ENCODE results near the gene INHBA. TPM values are rescaled to one million over a fixed set of nuclear protein-coding genes. Genes with fewer than 3 reads are reported as not detected.

Gene INHBA
- total RNA-seq: under 1 TPM in 1 of 2 experiments, not detected in 1; 0.14 TPM
- polyA plus RNA-seq: not detected

DNA sequence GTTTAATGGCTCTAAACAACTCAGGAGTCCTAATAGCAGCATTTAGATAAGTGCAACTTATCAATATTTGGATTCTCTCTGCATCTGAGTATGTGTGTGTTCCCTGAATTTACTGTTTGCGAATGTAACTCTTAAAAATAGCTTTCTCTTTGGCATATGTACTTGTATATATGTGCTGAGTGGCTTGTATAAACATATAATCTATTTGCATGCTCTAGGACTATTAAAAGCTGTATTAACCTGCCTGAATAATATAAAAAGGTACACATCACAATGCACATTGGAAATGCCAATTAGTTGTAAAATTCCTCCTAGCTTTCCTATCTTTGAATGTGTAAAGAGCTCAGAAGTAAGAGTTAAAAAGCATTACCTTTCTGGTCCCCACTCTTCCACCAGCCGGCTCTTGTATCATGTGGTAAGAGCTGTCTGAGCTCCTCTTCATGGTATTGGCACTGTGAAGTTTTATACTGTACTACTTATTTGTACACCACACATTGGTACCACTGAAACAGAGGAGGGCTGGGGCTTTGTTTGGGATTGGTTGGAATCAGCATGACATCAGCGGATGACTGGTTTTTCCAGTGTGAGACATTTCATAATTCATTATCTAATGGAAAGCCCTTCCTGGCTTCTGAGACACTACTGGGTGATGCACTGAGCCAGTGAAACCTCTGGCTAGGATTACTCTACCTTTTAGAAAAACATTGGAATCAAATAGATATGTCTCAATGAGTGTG, at the start of gene INHBA:
Gene INHBA (minus strand): TSS at position 456 of the 737 bp plus-strand sequence. CDS start 2,716 bp downstream, outside the sequence.
- Histone ChIP-seq H3K4me1 (ENCODE audit: insufficient read depth, low read length) (peaks cover 10% of the 10 kb centered on the region), H3K9me3 (ENCODE audit: control insufficient read depth in 1 of 2, low read length in 2 of 2) (no peaks in the 10 kb centered on the region), H3K27ac (ENCODE audit: low read depth, low read length) (no peak within 1 kb of the TSS), H3K27me3 (ENCODE audit: insufficient read depth, low read length) (peaks cover 9% of the 10 kb centered on the region), H3K4me3 (ENCODE audit: low read length in 2 of 2) (no peak within 1 kb of the TSS), H3K36me3 (ENCODE audit: insufficient read depth, low read length) (no peaks in the 10 kb centered on the region)
- Mint-ChIP-seq H3K9me3 (peaks cover 0 to 4% (median 0%) of the 10 kb centered on the region in 8 donors), H3K36me3 (no peaks in the 10 kb centered on the region), H3K4me3 (no peak within 1 kb of the TSS), H3K27me3 (peaks cover 13 to 16% of the 10 kb centered on the region in 2 donors), H3K27ac (no peak within 1 kb of the TSS), H3K4me1 (peaks cover 11 to 22% (median 13%) of the 10 kb centered on the region in 4 donors)
- POLR2A ChIA-PET (ENCODE audit: partially characterized antibody): no interaction called here
- CTCF ChIA-PET (ENCODE audit: partially characterized antibody): no interaction called here
- intact Hi-C loops (cut with micrococcal nuclease): no loop called here
- no peak for DNase-seq

DNA sequence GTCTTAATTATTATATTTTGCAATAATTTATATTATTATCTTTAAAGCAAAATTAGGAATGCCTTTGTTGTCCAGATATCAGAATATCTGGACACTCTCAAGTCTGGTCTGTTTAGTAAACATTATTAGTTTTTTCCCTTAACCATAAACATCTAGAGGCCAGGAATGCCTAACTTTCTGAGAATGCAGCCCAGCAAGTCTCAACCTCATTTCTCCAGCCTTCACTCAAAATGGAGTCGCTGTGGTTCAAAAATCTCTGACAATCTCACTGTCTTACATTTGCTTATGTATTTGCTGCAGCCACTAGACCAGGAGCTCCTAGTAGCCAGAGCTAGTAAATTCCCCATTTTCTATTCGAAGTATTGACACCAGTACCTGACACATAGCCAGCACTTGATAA, 49.7 kb upstream of the INHBA start:
- Mint-ChIP-seq H3K4me3 (no peak overlapping the region), H3K27ac (no peak overlapping the region), H3K27me3 (no peaks in the 10 kb centered on the region), H3K4me1 (no peaks in the 10 kb centered on the region), H3K9me3 (peaks cover 2 to 24% (median 12%) of the 10 kb centered on the region in 8 donors), H3K36me3 (peaks cover 0 to 4% of the 10 kb centered on the region in 2 donors)
- intact Hi-C loops (cut with micrococcal nuclease): no loop called here
- Histone ChIP-seq H3K27me3 (ENCODE audit: insufficient read depth, low read length) (no peaks in the 10 kb centered on the region), H3K27ac (ENCODE audit: low read depth, low read length) (no peak overlapping the region), H3K4me1 (ENCODE audit: insufficient read depth, low read length) (no peaks in the 10 kb centered on the region), H3K9me3 (ENCODE audit: control insufficient read depth in 1 of 2, low read length in 2 of 2) (no peaks in the 10 kb centered on the region), H3K36me3 (ENCODE audit: insufficient read depth, low read length) (no peaks in the 10 kb centered on the region), H3K4me3 (ENCODE audit: low read length in 2 of 2) (no peak overlapping the region)
- POLR2A ChIA-PET (ENCODE audit: partially characterized antibody): no interaction called here
- CTCF ChIA-PET (ENCODE audit: partially characterized antibody): no interaction called here
- no peak for DNase-seq

DNA sequence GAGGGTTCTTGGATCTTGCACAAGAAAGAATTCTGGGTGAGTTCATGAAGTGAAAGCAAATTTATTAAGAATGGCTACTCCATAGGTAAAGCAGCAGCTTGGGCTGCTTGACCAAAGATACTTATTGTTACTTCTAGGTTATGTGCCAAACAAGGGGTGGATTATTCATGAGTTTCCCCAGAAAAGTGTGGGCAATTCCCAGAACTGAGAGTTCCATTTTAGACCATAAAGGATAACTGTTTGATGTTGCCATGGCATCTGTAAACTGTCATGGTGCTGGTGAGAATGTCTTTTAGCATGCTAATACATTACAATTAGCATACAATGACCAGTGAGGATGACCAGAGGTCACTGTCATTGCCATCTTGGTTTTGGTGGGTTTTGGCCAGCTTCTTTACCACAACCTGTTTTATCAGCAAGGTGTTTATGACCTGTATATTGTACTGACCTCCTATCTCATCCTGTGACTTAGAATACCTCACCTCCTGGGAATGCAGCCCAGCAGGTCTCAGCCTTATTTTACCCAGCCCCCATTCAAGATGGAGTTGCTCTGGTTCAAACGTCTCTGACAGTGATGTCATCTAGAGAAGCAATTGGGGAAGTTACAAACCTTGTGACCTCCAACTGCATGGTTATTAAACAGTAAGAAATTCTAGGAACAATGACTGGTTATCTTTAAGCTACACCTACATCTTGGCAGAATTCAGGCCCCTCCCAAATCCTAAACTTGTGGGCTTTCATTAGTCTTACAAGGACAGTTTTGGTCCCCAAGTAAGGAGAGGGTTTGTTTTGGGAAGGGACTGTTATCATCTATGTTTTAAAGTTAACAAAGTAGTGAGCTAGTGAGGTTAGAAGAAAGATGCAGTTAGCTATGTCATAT, 48.0 kb upstream of the INHBA start:
- ChIA-PET POLR2A (ENCODE audit: partially characterized antibody) (no interaction called here), CTCF (ENCODE audit: partially characterized antibody) (no interaction called here)
- no peaks in the 10 kb centered on the region for H3K9me3 ChIP-seq (ENCODE audit: control insufficient read depth in 1 of 2, low read length in 2 of 2)
- no peaks in the 10 kb centered on the region for H3K36me3 ChIP-seq (ENCODE audit: insufficient read depth, low read length)
- no peak overlapping the region for H3K27ac Mint-ChIP-seq
- DNase-seq: no peak
- H3K4me1 Mint-ChIP-seq: no peaks in the 10 kb centered on the region
- H3K4me1 ChIP-seq (ENCODE audit: insufficient read depth, low read length): no peaks in the 10 kb centered on the region
- H3K27me3 ChIP-seq (ENCODE audit: insufficient read depth, low read length): no peaks in the 10 kb centered on the region
- H3K4me3 Mint-ChIP-seq: no peak overlapping the region
- H3K4me3 ChIP-seq (ENCODE audit: low read length in 2 of 2): no peak overlapping the region
- no peak overlapping the region for H3K27ac ChIP-seq (ENCODE audit: low read depth, low read length)
- H3K36me3 Mint-ChIP-seq: peaks cover 0 to 4% of the 10 kb centered on the region in 2 donors
- peaks cover 2 to 15% (median 5%) of the 10 kb centered on the region in 8 donors for H3K9me3 Mint-ChIP-seq
- intact Hi-C loops (cut with micrococcal nuclease): no loop called here
- no peaks in the 10 kb centered on the region for H3K27me3 Mint-ChIP-seq

DNA sequence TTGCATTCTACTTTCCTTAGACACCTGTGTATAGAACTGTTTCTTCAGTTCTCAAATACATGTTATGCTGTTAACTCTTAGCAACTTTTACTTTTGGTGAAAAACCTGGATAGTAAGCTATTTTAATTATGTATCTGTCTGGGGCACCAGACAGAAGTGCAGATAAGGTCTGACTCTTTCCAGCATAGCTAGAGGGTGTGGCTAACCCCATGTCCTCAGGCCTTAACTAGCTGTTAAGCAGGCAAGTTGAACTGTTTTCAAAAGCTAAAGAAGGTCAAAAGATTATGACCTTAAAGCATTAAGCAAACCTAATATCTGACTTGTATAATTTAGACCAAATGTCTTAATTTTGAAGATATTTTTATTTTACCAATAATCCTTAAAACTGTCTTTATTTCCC, 45.1 kb upstream of the INHBA start:
- Histone ChIP-seq H3K9me3 (ENCODE audit: control insufficient read depth in 1 of 2, low read length in 2 of 2) (no peaks in the 10 kb centered on the region), H3K27me3 (ENCODE audit: insufficient read depth, low read length) (no peaks in the 10 kb centered on the region), H3K36me3 (ENCODE audit: insufficient read depth, low read length) (no peaks in the 10 kb centered on the region), H3K27ac (ENCODE audit: low read depth, low read length) (no peak overlapping the region), H3K4me3 (ENCODE audit: low read length in 2 of 2) (no peak overlapping the region), H3K4me1 (ENCODE audit: insufficient read depth, low read length) (no peaks in the 10 kb centered on the region)
- no peaks in the 10 kb centered on the region for H3K27me3 Mint-ChIP-seq
- POLR2A ChIA-PET (ENCODE audit: partially characterized antibody): no interaction called here
- no peak overlapping the region for H3K27ac Mint-ChIP-seq
- no peak for DNase-seq
- peaks cover 0 to 18% (median 9%) of the 10 kb centered on the region in 8 donors for H3K9me3 Mint-ChIP-seq
- CTCF ChIA-PET (ENCODE audit: partially characterized antibody): no interaction called here
- H3K36me3 Mint-ChIP-seq: peaks cover 0 to 4% of the 10 kb centered on the region in 2 donors
- H3K4me3 Mint-ChIP-seq: no peak overlapping the region
- H3K4me1 Mint-ChIP-seq: no peaks in the 10 kb centered on the region
- intact Hi-C loops (cut with micrococcal nuclease): no loop called here

DNA sequence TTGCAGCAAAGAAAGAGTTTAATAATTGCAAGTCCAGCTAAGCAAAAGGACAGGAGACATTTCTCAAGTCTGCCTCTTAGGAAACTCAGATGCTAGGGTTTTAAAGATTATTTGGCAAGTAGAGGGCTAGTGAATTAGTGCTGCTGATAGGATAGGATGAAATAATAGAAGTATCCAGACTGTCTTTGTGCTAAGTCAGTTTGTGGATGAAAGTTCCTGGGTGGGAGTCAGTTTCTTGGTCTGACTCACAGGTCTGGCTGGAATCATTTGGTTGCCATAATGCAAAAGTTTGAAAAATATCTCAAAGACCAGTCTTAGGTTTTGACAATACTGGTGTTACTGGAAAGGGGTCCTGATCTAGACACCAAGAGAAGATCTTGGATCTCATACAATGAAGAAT, 42.6 kb upstream of the INHBA start:
- Histone ChIP-seq H3K4me1 (ENCODE audit: insufficient read depth, low read length) (no peaks in the 10 kb centered on the region), H3K27me3 (ENCODE audit: insufficient read depth, low read length) (no peaks in the 10 kb centered on the region), H3K9me3 (ENCODE audit: control insufficient read depth in 1 of 2, low read length in 2 of 2) (no peaks in the 10 kb centered on the region), H3K36me3 (ENCODE audit: insufficient read depth, low read length) (no peaks in the 10 kb centered on the region), H3K27ac (ENCODE audit: low read depth, low read length) (no peak overlapping the region), H3K4me3 (ENCODE audit: low read length in 2 of 2) (no peak overlapping the region)
- Mint-ChIP-seq H3K9me3 (peaks cover 4 to 42% (median 20%) of the 10 kb centered on the region in 8 donors), H3K27ac (no peak overlapping the region), H3K36me3 (peaks cover 0 to 4% of the 10 kb centered on the region in 2 donors), H3K4me1 (no peaks in the 10 kb centered on the region), H3K27me3 (no peaks in the 10 kb centered on the region), H3K4me3 (no peak overlapping the region)
- ChIA-PET POLR2A (ENCODE audit: partially characterized antibody) (no interaction called here), CTCF (ENCODE audit: partially characterized antibody) (no interaction called here)
- DNase-seq: no peak
- intact Hi-C loops (cut with micrococcal nuclease): no loop called here

DNA sequence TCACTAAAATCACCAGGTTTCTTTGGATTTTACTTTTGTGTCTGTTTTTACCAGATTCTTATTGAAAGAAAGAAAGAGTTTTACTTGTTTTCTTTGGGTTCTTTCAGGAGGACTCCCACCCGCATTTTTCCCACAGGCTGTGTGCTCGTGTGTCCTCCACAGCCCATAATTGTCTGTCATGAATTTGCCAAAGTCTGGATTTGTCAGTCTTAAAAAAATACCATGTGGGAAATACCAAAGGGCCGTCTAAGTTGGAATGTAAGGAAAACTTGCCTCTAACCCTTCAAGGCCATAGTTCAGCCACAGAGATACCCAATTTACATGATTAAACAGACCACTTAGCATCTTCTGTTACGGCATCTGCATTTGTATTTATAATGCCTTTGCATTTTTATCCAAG, 41.3 kb upstream of the INHBA start:
- no peaks in the 10 kb centered on the region for H3K27me3 Mint-ChIP-seq
- H3K9me3 Mint-ChIP-seq: peaks cover 4 to 41% (median 21%) of the 10 kb centered on the region in 8 donors

DNA sequence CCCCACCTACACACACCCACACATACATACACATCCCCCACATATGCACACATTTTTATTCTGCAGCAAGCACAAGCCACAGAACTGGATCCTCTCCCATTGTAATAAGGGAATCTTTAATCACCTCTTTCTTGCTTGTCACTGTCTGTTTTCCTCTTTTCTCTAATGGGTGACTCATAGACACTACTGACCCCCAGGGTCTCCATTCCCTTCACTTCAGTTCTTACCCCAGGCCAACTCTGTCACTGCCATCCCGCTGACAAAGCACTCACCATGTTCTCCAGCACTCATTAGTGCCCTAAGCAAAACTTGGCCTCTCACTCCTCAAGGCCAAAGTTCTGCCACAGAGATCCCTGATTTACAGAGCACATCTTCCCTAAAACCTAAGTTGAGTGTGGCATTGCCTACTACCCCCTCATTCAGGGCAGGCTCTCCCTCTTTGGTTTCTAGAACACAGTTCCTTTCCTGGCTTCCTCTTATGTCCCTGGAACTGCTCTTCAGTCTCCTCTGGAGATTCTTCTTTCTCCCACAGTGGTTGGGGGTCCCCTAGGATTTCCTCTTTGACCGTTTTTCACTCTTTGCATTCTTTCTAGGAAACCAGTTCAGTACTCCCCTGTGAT, 39.6 kb upstream of the INHBA start:
- no peak overlapping the region for H3K27ac Mint-ChIP-seq
- no peak overlapping the region for H3K27ac ChIP-seq (ENCODE audit: low read depth, low read length)
- CTCF ChIA-PET (ENCODE audit: partially characterized antibody): no interaction called here
- H3K27me3 ChIP-seq (ENCODE audit: insufficient read depth, low read length): no peaks in the 10 kb centered on the region
- H3K4me3 Mint-ChIP-seq: no peak overlapping the region
- no peak overlapping the region for H3K4me3 ChIP-seq (ENCODE audit: low read length in 2 of 2)
- DNase-seq: no peak
- peaks cover 0 to 4% of the 10 kb centered on the region in 2 donors for H3K36me3 Mint-ChIP-seq
- no peaks in the 10 kb centered on the region for H3K27me3 Mint-ChIP-seq
- no peaks in the 10 kb centered on the region for H3K4me1 Mint-ChIP-seq
- POLR2A ChIA-PET (ENCODE audit: partially characterized antibody): no interaction called here
- no peaks in the 10 kb centered on the region for H3K36me3 ChIP-seq (ENCODE audit: insufficient read depth, low read length)
- peaks cover 4 to 41% (median 22%) of the 10 kb centered on the region in 8 donors for H3K9me3 Mint-ChIP-seq
- H3K9me3 ChIP-seq (ENCODE audit: control insufficient read depth in 1 of 2, low read length in 2 of 2): no peaks in the 10 kb centered on the region
- H3K4me1 ChIP-seq (ENCODE audit: insufficient read depth, low read length): no peaks in the 10 kb centered on the region
- intact Hi-C loops (cut with micrococcal nuclease): no loop called here

More for the DNA sequence above, 41.3 kb upstream of the INHBA start:
- no peak for DNase-seq
- Histone ChIP-seq H3K36me3 (ENCODE audit: insufficient read depth, low read length) (no peaks in the 10 kb centered on the region), H3K27me3 (ENCODE audit: insufficient read depth, low read length) (no peaks in the 10 kb centered on the region), H3K4me3 (ENCODE audit: low read length in 2 of 2) (no peak overlapping the region), H3K9me3 (ENCODE audit: control insufficient read depth in 1 of 2, low read length in 2 of 2) (no peaks in the 10 kb centered on the region), H3K4me1 (ENCODE audit: insufficient read depth, low read length) (no peaks in the 10 kb centered on the region), H3K27ac (ENCODE audit: low read depth, low read length) (no peak overlapping the region)
- intact Hi-C loops (cut with micrococcal nuclease): no loop called here
- H3K36me3 Mint-ChIP-seq: peaks cover 0 to 4% of the 10 kb centered on the region in 2 donors
- no peaks in the 10 kb centered on the region for H3K4me1 Mint-ChIP-seq
- no peak overlapping the region for H3K4me3 Mint-ChIP-seq
- no peak overlapping the region for H3K27ac Mint-ChIP-seq
- ChIA-PET POLR2A (ENCODE audit: partially characterized antibody) (no interaction called here), CTCF (ENCODE audit: partially characterized antibody) (no interaction called here)

Data from CD4-positive, alpha-beta memory T cell (primary cell).